ENCODE data around the gene OSM.

- TF ChIP-seq CTCF (IDR thresholded peaks at IDR 0.05) (no peak), EP300 (IDR thresholded peaks at IDR 0.05) (no peak)
Measured at GRCh38 chr22:30283342-30283741, 16.7 kb upstream of the OSM start.

Measured in gastroesophageal sphincter (tissue), 3 donors.